ENCODE measurements around the gene CREBBP. TPM values are rescaled to one million over a fixed set of nuclear protein-coding genes. Genes with fewer than 3 reads are reported as not detected.

Gene CREBBP
- total and polyA plus RNA-seq, 9 of the 15 experiments (the other 6 are each of a cell fraction or from before 2014, with no cell fraction given): 0.70 to 24.8 (median 5.6) TPM

DNA sequence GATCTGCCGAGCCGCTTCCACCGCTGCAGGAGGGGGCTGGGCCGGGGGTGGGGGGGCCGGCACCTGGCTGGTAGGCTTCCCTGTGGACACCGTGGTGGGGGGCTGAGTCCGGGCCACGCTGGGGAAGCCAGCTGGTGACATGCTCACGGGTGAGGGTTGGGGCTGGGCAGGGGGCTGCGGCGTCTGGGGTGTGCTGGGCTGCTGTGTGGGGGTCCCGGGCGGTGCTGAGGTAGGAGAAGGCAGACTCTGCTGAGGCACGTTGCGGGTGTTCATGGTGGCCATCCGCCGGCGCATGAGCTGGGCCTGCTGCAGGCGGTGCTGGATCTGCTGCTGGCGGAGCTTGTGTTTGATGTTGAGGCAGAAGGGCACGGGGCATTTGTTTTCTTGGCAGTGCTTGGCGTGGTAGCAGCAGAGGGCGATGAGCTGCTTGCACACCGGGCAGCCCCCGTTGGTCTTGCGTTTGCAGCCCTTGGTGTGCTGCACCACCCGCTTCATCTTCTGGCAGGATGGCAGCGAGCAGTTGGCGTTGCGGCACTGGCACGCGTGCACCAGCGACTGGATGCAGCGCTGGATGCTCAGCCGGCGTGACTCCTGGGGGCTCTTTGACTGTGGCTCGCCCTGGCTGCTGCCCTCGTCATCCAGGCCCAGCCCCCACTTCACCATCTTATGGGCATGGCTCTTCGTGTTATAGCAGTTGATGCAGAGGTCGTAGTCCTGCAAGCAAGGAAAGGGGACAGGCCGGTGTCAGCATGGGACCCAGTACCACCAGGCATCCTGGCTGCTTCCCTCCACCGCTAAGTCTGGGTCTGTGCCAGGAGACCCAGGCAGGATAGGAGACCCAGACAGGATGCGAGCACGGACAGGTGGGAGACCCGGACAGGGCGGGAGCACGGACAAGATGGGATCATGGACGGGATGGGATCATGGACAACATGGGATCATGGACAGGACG is 151.1 kb downstream of the CREBBP start:
- no peaks in the 10 kb centered on the region for H3K27me3 ChIP-seq (ENCODE audit: control insufficient read depth in 2 of 2, insufficient read depth in 2 of 2, low read length in 2 of 2)
- H4K20me1 ChIP-seq (replicated peaks; ENCODE audit: control insufficient read depth, insufficient read depth, low read length): no peaks in the 10 kb centered on the region; the same call in 1 of the 2 replicates
- H3K4me1 ChIP-seq (replicated peaks in 1 of 2; ENCODE audit: control insufficient read depth in 2 of 2, insufficient read depth in 2 of 2, low read length in 2 of 2): peaks cover 0 to 11% of the 10 kb centered on the region in 2 experiments; a peak in 1 of 5 replicates
- peaks cover 58% of the 10 kb centered on the region; the same call in 2 of the 3 replicates for H3K36me3 ChIP-seq (ENCODE audit: control insufficient read depth, insufficient read depth, low read length)
- H2AFZ ChIP-seq (ENCODE audit: low read depth, low read length): no peak overlapping the region
- no peaks in the 10 kb centered on the region for H3K9me3 ChIP-seq (replicated peaks; ENCODE audit: control insufficient read depth, insufficient read depth, low read depth, low read length)
- ATAC-seq (no peak), FAIRE-seq (no peak), DNase-seq (ENCODE audit: extremely low read depth in 1 of 4, low spot score in 3 of 4) (no peak)
- BruUV-seq (replicated peaks): no TSS peak
- no peaks in the 10 kb centered on the region for H3K79me2 ChIP-seq (ENCODE audit: control insufficient read depth, insufficient read depth, low read length)
- intact Hi-C loops (cut with micrococcal nuclease) (no loop called here), in situ Hi-C loops (cut with MboI) (no loop called here)
- no peak overlapping the region for H3K27ac ChIP-seq (ENCODE audit: extremely low read depth, low read depth, low read length)
- TF ChIP-seq SIN3B (IDR thresholded peaks at IDR 0.05; ENCODE audit: low read depth) (no peak), HOXB6 (CRISPR knock-in tag; IDR thresholded peaks at IDR 0.05; ENCODE audit: borderline replicate concordance) (no peak), NCOR1 (IDR thresholded peaks at IDR 0.05) (no peak), MAFG (tag; conservative IDR thresholded peaks at IDR 0.05) (no peak)
- TF ChIP-seq, protein P1, sequence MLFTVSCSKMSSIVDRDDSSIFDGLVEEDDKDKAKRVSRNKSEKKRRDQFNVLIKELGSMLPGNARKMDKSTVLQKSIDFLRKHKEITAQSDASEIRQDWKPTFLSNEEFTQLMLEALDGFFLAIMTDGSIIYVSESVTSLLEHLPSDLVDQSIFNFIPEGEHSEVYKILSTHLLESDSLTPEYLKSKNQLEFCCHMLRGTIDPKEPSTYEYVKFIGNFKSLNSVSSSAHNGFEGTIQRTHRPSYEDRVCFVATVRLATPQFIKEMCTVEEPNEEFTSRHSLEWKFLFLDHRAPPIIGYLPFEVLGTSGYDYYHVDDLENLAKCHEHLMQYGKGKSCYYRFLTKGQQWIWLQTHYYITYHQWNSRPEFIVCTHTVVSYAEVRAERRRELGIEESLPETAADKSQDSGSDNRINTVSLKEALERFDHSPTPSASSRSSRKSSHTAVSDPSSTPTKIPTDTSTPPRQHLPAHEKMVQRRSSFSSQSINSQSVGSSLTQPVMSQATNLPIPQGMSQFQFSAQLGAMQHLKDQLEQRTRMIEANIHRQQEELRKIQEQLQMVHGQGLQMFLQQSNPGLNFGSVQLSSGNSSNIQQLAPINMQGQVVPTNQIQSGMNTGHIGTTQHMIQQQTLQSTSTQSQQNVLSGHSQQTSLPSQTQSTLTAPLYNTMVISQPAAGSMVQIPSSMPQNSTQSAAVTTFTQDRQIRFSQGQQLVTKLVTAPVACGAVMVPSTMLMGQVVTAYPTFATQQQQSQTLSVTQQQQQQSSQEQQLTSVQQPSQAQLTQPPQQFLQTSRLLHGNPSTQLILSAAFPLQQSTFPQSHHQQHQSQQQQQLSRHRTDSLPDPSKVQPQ (CRISPR knock-in tag; IDR thresholded peaks at IDR 0.05; ENCODE audit: borderline replicate concordance): no peak
- TF ChIP-seq, protein P2, sequence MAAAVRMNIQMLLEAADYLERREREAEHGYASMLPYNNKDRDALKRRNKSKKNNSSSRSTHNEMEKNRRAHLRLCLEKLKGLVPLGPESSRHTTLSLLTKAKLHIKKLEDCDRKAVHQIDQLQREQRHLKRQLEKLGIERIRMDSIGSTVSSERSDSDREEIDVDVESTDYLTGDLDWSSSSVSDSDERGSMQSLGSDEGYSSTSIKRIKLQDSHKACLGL (CRISPR knock-in tag; IDR thresholded peaks at IDR 0.05; ENCODE audit: borderline replicate concordance, poor library complexity, severe bottlenecking): no peak
- H3K9ac ChIP-seq (ENCODE audit: insufficient read depth in 1 of 2, low read depth in 2 of 2, low read length in 2 of 2): no peak overlapping the region; a peak in 1 of 4 replicates
- 95% methylated on average over 32 of the region's 49 CpGs for WGBS (ENCODE audit: insufficient coverage, low coverage, missing lambda C conversion rate)
- ChIA-PET POLR2A (no interaction called here), CTCF (ENCODE audit: low intra/inter-chr PET ratio) (no interaction called here)
- H3K4me2 ChIP-seq (ENCODE audit: insufficient read depth, low read length): no peak overlapping the region
- no peak overlapping the region for H3K4me3 ChIP-seq
- H3K9me1 ChIP-seq (ENCODE audit: control insufficient read depth, insufficient read depth, low read length): peaks cover 2% of the 10 kb centered on the region

Measured in K562 (cell line).